Testis (tissue), 3 donors: ENCODE results near the gene RACK1. TPM values are rescaled to one million over a fixed set of nuclear protein-coding genes. Genes with fewer than 3 reads are reported as not detected.

Experiments used
- DNase-seq: peaks from one replicate; pipeline ENCODE4 v3.0.0-alpha.2; 2019
- H3K27ac ChIP-seq, 2 donors: fragments of 200-600 bp; sonication (generic); one replicate each; pipeline ENCODE4 v1.5.1; 2019
- H3K27me3 ChIP-seq: fragments of 200-600 bp; sonication (generic); one replicate; pipeline ENCODE4 v1.5.1; 2019
- H3K36me3 ChIP-seq: fragments of 200-600 bp; sonication (generic); one replicate; pipeline ENCODE4 v1.5.1; 2017; ENCODE audit warnings: low read depth; ENCODE audit errors: missing control alignments
- H3K4me1 ChIP-seq: fragments of 200-600 bp; sonication (generic); one replicate; pipeline ENCODE4 v1.5.1; 2019
- H3K4me3 ChIP-seq, 2 donors: fragments of 200-600 bp; sonication (generic); one replicate each; pipeline ENCODE4 v1.5.1; 2017 to 2019
- H3K9me3 ChIP-seq: fragments of 200-600 bp; sonication (generic); one replicate; pipeline ENCODE4 v1.5.1; 2017
- POLR2A ChIP-seq: fragments of 450-650 bp; IDR thresholded peaks from one replicate; pipeline ENCODE4 v1.6.1; 2017; ENCODE audit warnings: antibody characterized with exemption, mild to moderate bottlenecking, moderate library complexity
- WGBS, 2 donors: methylation state at CpG; one replicate each; pipeline ENCODE4 v1.1.5; 2018; 5-methylcytosine and 5-hydroxymethylcytosine counted together
- intact Hi-C: fragments of 100-400 bp; cut with DNase I; formaldehyde crosslinking; loops from one replicate; pipeline ENCODE4 v1.15.1; 2023; ENCODE audit warnings: low total_unique reads
- polyA plus RNA-seq: library from polyadenylated mRNA; stranded (reverse); fragments of 350-450 nt; fragmentation: Illumina TruSeq; extraction: RNeasy Lipid Tissue Mini Kit (QIAGEN cat#74804); gene quantifications from one replicate; pipeline ENCODE4 v1.2.3, GENCODE V29; 2014; ENCODE audit warnings: low read depth, low replicate concordance; ENCODE audit not compliant: insufficient read depth
- total RNA-seq, 2 donors: library from RNA; depleted of rRNA; stranded (reverse); fragments of >200 nt; gene quantifications; one replicate each; pipeline ENCODE4 v1.2.3, GENCODE V29; 2016
- TF ChIP-seq, protein P1 (sequence below), 3 experiments: fragments of 450-650 bp in 2 of 3; fragments of 200-600 bp in 1 of 3; sonication (generic) in 1 of 3; IDR thresholded peaks; one replicate each; pipeline ENCODE4 v1.5.1; 2016 to 2019; ENCODE audit warnings: antibody characterized with exemption in 3 of 3, mild to moderate bottlenecking in 2 of 3, moderate library complexity in 1 of 3

RACK1 gene
- total and polyA plus RNA-seq, 3 donors from 2014 or later = 777 to 1,606 (median 1,149) TPM

DNA sequence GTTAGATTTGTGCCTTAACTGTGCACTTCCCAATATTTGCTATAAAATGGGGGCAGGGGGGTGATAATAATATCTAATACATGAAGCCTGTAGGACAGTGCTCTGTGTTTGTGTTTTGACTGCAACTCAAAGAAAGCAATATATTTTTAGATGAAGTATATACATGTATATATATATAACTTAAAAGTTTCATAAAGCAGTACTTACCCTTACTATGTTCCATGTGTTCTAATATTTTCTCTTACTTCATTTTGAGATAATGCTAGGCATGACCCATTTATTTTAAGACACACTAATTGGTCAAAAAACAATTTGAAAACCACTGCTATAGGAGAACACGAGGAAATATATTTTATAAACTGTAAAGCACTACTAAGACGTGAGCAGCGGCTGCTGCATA is 14.9 kb upstream of the RACK1 start:
- WGBS, 2 donors = 58 to 70% methylated on average over 3 of the region's 3 CpGs
- Histone ChIP-seq H3K4me3 (peak overlapping the region in 1 of 2 donors; percentile 15), H3K4me1 (peaks cover 14% of the 10 kb centered on the region), H3K27ac (no peak overlapping the region), H3K36me3 (no peaks in the 10 kb centered on the region), H3K9me3 (no peaks in the 10 kb centered on the region), H3K27me3 (no peaks in the 10 kb centered on the region)
- intact Hi-C loops = no loop called here
- no peak for DNase-seq
- TF ChIP-seq, protein P1, sequence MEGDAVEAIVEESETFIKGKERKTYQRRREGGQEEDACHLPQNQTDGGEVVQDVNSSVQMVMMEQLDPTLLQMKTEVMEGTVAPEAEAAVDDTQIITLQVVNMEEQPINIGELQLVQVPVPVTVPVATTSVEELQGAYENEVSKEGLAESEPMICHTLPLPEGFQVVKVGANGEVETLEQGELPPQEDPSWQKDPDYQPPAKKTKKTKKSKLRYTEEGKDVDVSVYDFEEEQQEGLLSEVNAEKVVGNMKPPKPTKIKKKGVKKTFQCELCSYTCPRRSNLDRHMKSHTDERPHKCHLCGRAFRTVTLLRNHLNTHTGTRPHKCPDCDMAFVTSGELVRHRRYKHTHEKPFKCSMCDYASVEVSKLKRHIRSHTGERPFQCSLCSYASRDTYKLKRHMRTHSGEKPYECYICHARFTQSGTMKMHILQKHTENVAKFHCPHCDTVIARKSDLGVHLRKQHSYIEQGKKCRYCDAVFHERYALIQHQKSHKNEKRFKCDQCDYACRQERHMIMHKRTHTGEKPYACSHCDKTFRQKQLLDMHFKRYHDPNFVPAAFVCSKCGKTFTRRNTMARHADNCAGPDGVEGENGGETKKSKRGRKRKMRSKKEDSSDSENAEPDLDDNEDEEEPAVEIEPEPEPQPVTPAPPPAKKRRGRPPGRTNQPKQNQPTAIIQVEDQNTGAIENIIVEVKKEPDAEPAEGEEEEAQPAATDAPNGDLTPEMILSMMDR (IDR thresholded peaks at IDR 0.05) = no peak
- no peak for TF ChIP-seq POLR2A

DNA sequence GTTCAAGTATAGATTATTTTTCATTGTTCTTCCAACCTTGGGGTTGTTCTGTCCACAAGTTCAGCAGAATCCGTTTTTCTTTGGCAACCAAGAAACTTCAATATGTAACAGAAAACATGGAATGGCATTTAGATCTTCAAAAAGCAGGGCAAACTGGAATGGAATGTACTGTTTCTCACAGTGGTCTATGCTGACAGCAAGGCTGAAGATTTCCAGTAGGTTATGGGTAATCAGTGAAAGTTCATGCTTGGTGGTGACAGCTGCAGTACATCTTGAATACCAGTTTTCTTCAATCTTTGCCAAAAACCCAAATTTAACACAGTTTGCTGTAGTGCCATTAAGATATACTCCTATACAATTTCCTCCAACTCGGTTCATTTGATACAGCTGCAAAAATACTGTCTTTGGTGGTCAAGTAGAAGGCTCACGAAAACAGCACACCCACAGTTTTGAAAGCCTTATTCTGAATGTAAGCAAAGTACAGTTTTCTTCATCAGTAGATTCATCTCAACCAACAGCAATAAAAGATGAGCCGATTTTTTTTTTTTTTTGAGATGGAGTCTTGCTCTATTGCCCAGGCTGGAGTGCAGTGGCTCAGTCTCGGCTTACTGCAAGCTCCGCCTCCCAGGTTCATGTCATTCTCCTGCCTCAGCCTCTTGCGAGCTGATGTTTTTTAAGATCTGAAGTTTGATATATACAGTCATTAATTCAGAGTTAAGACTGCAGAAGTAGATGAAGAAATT is 12.3 kb upstream of the RACK1 start:
- peaks cover 27% of the 10 kb centered on the region for H3K4me1 ChIP-seq

DNA sequence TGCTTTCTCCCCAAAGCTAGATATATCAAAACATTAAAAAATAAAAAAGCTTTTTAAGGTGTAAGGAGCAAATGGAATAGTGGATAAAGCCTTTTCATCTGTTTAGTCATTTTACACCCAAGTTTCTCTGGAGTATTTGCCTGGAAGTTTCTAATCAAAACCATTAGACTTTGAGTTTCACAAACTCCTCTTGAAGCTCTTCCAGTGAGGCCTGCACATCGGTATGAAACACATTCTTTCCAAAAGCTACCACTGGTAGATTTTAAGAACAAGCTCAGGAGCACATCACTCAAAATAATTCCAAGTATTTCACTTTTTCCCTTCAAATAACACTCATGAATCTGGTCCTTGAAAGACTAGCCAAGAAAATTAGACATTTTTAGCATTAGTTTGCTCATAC is 11.6 kb upstream of the RACK1 start:
- intact Hi-C loops = no loop called here
- Histone ChIP-seq H3K4me3 (no peak overlapping the region), H3K9me3 (no peaks in the 10 kb centered on the region), H3K4me1 (peaks cover 27% of the 10 kb centered on the region), H3K36me3 (no peaks in the 10 kb centered on the region), H3K27me3 (no peaks in the 10 kb centered on the region), H3K27ac (no peak overlapping the region)
- WGBS, 2 donors = 52 to 67% methylated on average over 1 of the region's 1 CpG
- no peak for DNase-seq
- no peak for TF ChIP-seq POLR2A
- TF ChIP-seq, protein P1 (IDR thresholded peaks at IDR 0.05) = no peak

More for the DNA sequence above, 12.3 kb upstream of the RACK1 start:
- TF ChIP-seq, protein P1 (IDR thresholded peaks at IDR 0.05) = no peak
- TF ChIP-seq POLR2A = no peak
- intact Hi-C loops = no loop called here
- Histone ChIP-seq H3K27me3 (no peaks in the 10 kb centered on the region), H3K4me3 (no peak overlapping the region), H3K9me3 (no peaks in the 10 kb centered on the region), H3K27ac (no peak overlapping the region), H3K36me3 (no peaks in the 10 kb centered on the region)
- DNase-seq = no peak
- 76 to 78% methylated on average over 7 of the region's 7 CpGs for WGBS, 2 donors

DNA sequence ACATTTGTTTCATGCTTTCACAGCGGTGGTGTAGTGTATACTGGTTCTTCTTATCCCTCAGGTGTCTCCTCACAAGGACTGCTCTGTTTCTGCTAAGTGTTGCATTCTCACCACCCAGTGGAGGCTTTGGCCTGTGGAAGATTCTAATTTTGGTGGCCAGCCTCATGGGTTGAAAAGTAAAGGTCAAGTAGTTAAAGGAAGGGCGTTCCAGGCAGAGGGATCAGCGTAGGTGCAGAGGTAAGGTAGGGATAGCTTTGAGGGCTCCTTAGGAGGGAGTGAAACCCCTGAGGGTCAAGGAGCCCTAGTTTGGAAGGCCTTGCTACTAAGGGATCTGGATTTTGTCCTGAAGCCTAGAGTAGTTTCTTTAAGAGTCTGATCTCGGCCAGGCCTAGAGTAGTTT is 4.6 kb upstream of the RACK1 start:
- intact Hi-C loops = no loop called here

More for the DNA sequence above, 4.6 kb upstream of the RACK1 start:
- no peak for DNase-seq
- Histone ChIP-seq H3K36me3 (no peaks in the 10 kb centered on the region), H3K9me3 (no peaks in the 10 kb centered on the region), H3K4me3 (peak overlapping the region in 1 of 2 donors; percentile 80), H3K4me1 (peaks cover 50% of the 10 kb centered on the region), H3K27ac (peak overlapping the region; percentile 55 to 94), H3K27me3 (no peaks in the 10 kb centered on the region)
- 52 to 64% methylated on average over 4 of the region's 4 CpGs for WGBS, 2 donors
- TF ChIP-seq, protein P1 (IDR thresholded peaks at IDR 0.05) = no peak
- TF ChIP-seq POLR2A = no peak
